Measurements from ENCODE around the gene MVP.

MVP gene

DNA sequence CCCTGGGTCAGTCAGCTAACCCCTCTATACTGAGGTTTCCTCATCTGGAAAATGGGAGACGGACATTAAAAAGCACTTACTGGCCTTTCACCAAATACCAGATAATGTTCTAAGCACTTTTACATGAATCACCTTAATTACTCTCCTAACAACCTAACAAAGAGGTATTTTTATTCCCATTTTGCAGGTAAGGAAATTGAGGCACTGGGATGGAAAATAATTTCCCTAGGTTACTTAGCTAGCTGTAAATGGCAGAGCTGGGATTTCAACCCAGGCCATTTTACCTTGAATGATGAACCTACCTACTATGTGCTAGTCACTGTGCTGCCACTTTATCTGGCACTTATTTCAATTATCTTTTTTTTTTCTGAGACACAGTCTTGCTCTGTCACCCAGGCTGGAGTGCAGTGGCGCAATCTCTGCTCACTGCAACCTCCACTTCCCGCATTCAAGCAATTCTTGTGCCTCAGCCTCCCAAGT lies 26.0 kb upstream of the MVP start:
- H3K36me3 ChIP-seq (ENCODE audit: insufficient read depth, low read length), result peaks cover 44% of the 10 kb centered on the region
- no peak for DNase-seq (ENCODE audit: low read depth, low spot score)
- H3K9ac ChIP-seq (ENCODE audit: insufficient read length), result no peak overlapping the region
- no peak overlapping the region for H3K4me3 ChIP-seq
- TF ChIP-seq POLR2AphosphoS5 (IDR thresholded peaks at IDR 0.05; ENCODE audit: borderline replicate concordance, low read depth, low read length) (no peak), EZH2 (IDR thresholded peaks at IDR 0.05) (no peak), FOXP2 (optimal IDR thresholded peaks at IDR 0.05; ENCODE audit: control extremely low read depth, extremely low read length, insufficient read depth) (no peak)
- H3K27ac ChIP-seq, result no peak overlapping the region
- no peaks in the 10 kb centered on the region for H3K9me3 ChIP-seq (ENCODE audit: low read depth, low read length)

DNA sequence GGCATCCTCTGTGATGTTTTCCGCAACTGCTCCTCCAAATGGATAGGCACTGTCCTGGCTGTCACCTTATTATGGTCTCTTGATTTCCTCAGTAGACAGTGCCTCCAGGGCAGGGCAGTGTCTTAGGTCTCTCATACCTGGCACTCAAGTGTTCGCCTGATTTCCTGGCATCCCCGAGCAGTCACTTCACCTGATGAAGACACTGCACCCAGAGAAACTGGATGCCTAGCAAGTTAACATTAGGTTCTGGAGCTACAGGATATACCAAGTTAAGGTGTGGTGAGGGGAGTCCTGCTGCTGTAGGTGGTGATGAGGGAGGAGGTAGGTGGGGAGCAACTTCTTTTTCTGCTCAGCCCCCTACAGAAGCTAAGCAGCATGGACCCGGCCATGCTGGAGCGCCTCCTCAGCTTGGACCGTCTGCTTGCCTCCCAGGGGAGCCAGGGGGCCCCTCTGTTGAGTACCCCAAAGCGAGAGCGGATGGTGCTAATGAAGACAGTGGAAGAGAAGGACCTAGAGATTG lies 17.8 kb upstream of the MVP start:
- peak overlapping the region; percentile 97 for H3K27ac ChIP-seq
- peaks cover 61% of the 10 kb centered on the region for H3K36me3 ChIP-seq (ENCODE audit: insufficient read depth, low read length)
- TF ChIP-seq POLR2AphosphoS5 (IDR thresholded peaks at IDR 0.05; ENCODE audit: borderline replicate concordance, low read depth, low read length) (no peak), EZH2 (IDR thresholded peaks at IDR 0.05) (no peak), FOXP2 (optimal IDR thresholded peaks at IDR 0.05; ENCODE audit: control extremely low read depth, extremely low read length, insufficient read depth) (no peak)
- H3K4me3 ChIP-seq, result no peak overlapping the region
- H3K9ac ChIP-seq (ENCODE audit: insufficient read length), result no peak overlapping the region
- no peak for DNase-seq (ENCODE audit: low read depth, low spot score)
- no peaks in the 10 kb centered on the region for H3K9me3 ChIP-seq (ENCODE audit: low read depth, low read length)

GRCh38 chr16:29804020-29804419 lies 16.2 kb upstream of the MVP start:
- peak overlapping the region; percentile 97 for H3K27ac ChIP-seq
- H3K4me3 ChIP-seq, result peak overlapping the region; percentile 83
- H3K9ac ChIP-seq (ENCODE audit: insufficient read length), result peak overlapping the region; percentile 91
- no peaks in the 10 kb centered on the region for H3K9me3 ChIP-seq (ENCODE audit: low read depth, low read length)
- TF ChIP-seq EZH2 (IDR thresholded peaks at IDR 0.05) (no peak), POLR2AphosphoS5 (IDR thresholded peaks at IDR 0.05; ENCODE audit: borderline replicate concordance, low read depth, low read length) (no peak; the same call in 1 of the 2 replicates), FOXP2 (optimal IDR thresholded peaks at IDR 0.05; ENCODE audit: control extremely low read depth, extremely low read length, insufficient read depth) (no peak)
- peaks cover 58% of the 10 kb centered on the region for H3K36me3 ChIP-seq (ENCODE audit: insufficient read depth, low read length)
- no peak for DNase-seq (ENCODE audit: low read depth, low spot score)

GRCh38 chr16:29804455-29805231 lies 15.6 kb upstream of the MVP start:
- peak overlapping the region; percentile 83 for H3K4me3 ChIP-seq
- peaks cover 58% of the 10 kb centered on the region for H3K36me3 ChIP-seq (ENCODE audit: insufficient read depth, low read length)
- no peak for TF ChIP-seq POLR2AphosphoS5 (IDR thresholded peaks at IDR 0.05; ENCODE audit: borderline replicate concordance, low read depth, low read length)
- peak overlapping the region; percentile 97 for H3K27ac ChIP-seq
- peak overlapping the region; percentile 91 for H3K9ac ChIP-seq (ENCODE audit: insufficient read length)
- DNase-seq (ENCODE audit: low read depth, low spot score), result no peak
- no peaks in the 10 kb centered on the region for H3K9me3 ChIP-seq (ENCODE audit: low read depth, low read length)

DNA sequence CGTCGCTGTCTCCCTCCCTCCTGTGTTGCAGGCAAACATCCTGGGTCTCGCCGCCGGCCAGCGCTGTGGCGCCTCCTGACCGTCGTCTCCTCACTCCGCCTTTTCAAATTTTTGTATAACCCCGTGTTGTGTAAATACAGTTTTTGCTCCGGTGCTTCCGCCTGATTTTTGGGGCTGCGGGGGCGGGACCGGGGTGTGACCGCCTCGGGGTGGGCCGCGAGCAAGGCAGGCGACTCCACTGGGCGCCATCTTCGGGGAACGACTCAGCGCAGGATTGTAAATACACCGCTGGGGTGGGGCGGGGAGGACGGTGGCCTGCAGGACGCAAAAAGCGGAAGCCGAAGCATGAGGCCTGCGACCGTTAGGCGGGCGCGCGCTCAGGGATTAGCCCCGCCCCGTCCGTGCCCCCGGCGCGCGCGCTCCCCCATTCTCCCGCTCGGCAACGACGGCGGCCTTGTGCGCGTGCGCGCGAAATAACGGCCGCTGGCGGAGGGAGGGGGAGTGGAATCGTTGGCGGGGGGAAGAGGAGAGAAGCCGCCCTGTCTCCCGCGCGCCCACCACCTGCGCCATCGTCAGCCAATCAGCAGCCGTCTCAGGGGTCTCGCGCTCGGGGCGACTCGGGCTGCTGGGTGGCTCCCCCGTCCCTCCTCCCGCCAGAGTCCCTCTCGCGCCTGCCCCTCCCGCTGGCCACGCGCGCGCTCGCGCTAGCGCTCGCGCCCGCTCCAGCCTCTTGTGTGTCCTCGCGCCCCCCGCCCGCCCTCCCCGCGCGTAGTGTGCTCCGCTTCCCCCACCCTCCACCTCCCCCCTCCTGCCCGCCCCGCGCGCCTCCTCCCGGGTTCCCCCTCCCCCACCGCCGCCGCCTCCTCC lies 14.8 kb upstream of the MVP start:
- DNase-seq (ENCODE audit: low read depth, low spot score), result peak; percentile 85
- peak overlapping the region; percentile 91 for H3K9ac ChIP-seq (ENCODE audit: insufficient read length)
- TF ChIP-seq POLR2AphosphoS5 (IDR thresholded peaks at IDR 0.05; ENCODE audit: borderline replicate concordance, low read depth, low read length) (peak; percentile 90), FOXP2 (optimal IDR thresholded peaks at IDR 0.05; ENCODE audit: control extremely low read depth, extremely low read length, insufficient read depth) (no peak)
- H3K4me3 ChIP-seq, result peak overlapping the region; percentile 83
- no peaks in the 10 kb centered on the region for H3K9me3 ChIP-seq (ENCODE audit: low read depth, low read length)
- peaks cover 59% of the 10 kb centered on the region for H3K36me3 ChIP-seq (ENCODE audit: insufficient read depth, low read length)
- H3K27ac ChIP-seq, result peak overlapping the region; percentile 97

DNA sequence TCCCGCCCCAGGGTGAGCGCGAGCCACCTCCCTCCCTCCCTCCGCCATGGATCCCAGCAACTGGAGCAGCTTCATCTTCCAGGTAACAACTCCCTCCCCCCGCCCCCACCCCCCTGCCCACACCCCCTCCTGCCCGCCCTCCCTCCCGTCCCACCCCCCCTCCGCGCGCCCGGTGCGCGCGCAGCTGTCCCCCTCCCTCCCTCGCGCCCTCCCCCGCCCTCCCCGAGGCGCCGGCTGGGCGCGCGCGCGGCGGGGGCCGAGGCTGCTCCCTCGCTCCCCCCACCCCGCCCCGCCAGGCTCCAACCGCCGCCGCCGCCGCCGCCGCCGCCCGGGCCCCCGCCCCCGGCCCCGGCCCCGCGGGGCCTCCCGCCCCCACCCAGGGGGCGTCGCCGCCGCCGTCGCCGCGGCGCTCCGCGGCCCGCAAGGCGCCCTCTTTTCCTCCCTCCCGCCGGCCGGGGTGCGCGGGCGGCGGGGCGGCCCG lies 14.1 kb upstream of the MVP start, which contains the start of gene MAZ:
TSS of gene MAZ (plus strand) at position 431 of the 481 bp plus-strand sequence. CDS start 173 bp downstream, outside the sequence.
- Histone ChIP-seq H3K27ac (peak within 1 kb of the TSS; percentile 97), H3K9me3 (ENCODE audit: low read depth, low read length) (no peaks in the 10 kb centered on the region), H3K9ac (ENCODE audit: insufficient read length) (peak within 1 kb of the TSS; percentile 91), H3K36me3 (ENCODE audit: insufficient read depth, low read length) (peaks cover 56% of the 10 kb centered on the region), H3K4me3 (peak within 1 kb of the TSS; percentile 91)
- peak; percentile 60 for DNase-seq (ENCODE audit: low read depth, low spot score)
- TF ChIP-seq FOXP2 (optimal IDR thresholded peaks at IDR 0.05; ENCODE audit: control extremely low read depth, extremely low read length, insufficient read depth) (no peak), EZH2 (IDR thresholded peaks at IDR 0.05) (no peak), POLR2AphosphoS5 (IDR thresholded peaks at IDR 0.05; ENCODE audit: borderline replicate concordance, low read depth, low read length) (no peak)

GRCh38 chr16:29806641-29807425 lies 13.4 kb upstream of the MVP start:
- Histone ChIP-seq H3K27ac (peak overlapping the region; percentile 95), H3K9ac (ENCODE audit: insufficient read length) (peak overlapping the region; percentile 87), H3K9me3 (ENCODE audit: low read depth, low read length) (no peaks in the 10 kb centered on the region), H3K4me3 (peak overlapping the region; percentile 91), H3K36me3 (ENCODE audit: insufficient read depth, low read length) (peaks cover 49% of the 10 kb centered on the region)
- no peak for DNase-seq (ENCODE audit: low read depth, low spot score)
- TF ChIP-seq POLR2AphosphoS5 (IDR thresholded peaks at IDR 0.05; ENCODE audit: borderline replicate concordance, low read depth, low read length) (peak; percentile 75), FOXP2 (optimal IDR thresholded peaks at IDR 0.05; ENCODE audit: control extremely low read depth, extremely low read length, insufficient read depth) (no peak)

Data from SK-N-MC (cell line).